Endothelial cell of umbilical vein (primary cell): ENCODE measurements around the gene MCTP1. TPM values are rescaled to one million over a fixed set of nuclear protein-coding genes. Genes with fewer than 3 reads are reported as not detected.

Experiments used
- BruUV-seq: library from RNA; stranded (reverse); fragments of 400-500 nt; replicated peaks from 2 replicates; lab custom pipeline; 2021; lab: Mats Ljungman, UMichigan
- CTCF ChIA-PET: fragments of 300-600, 350-600 bp; sonication (Branson Sonifier 250); formaldehyde crosslinking; loops from one replicate; lab custom pipeline; 2021; ENCODE audit warnings: antibody characterized with exemption, inconsistent platforms; lab: Charles Lee
- POLR2A ChIA-PET: fragments of 300-600, 350-600 bp; sonication (Branson Sonifier 250); formaldehyde crosslinking; loops from one replicate; lab custom pipeline; 2021; ENCODE audit warnings: antibody characterized with exemption, inconsistent platforms; lab: Charles Lee
- DNase-seq: peaks from one replicate; pipeline ENCODE4 v3.0.0-alpha.2; 2011; ENCODE audit warnings: low read depth, low spot score
- FAIRE-seq: peaks from 2 replicates; lab custom pipeline; 2011; peaks lifted over from hg19 to GRCh38; lab: Jason Lieb, UNC
- H2AFZ ChIP-seq: 2 replicates; pipeline ENCODE4 v1.6.0; 2012; ENCODE audit warnings: low read depth, low read length, control low read depth, inconsistent platforms
- H3K27ac ChIP-seq: 2 replicates; pipeline ENCODE4 v1.5.1; 2011; ENCODE audit warnings: low read depth, mild to moderate bottlenecking, control low read depth, low read length, moderate library complexity; ENCODE audit not compliant: insufficient read depth
- H3K27me3 ChIP-seq, 2 experiments: 2 replicates each; pipeline versions ENCODE4 v1.6.0 to v1.6.1; 2011; ENCODE audit warnings: low read length in 2 of 2, mixed read lengths in 1 of 2; ENCODE audit not compliant: control insufficient read depth in 2 of 2, insufficient read depth in 2 of 2
- H3K36me3 ChIP-seq, 2 experiments: 2 replicates in 1 of 2; 3 replicates in 1 of 2; pipeline ENCODE4 v1.5.1; 2011; ENCODE audit warnings: low read length in 2 of 2, mild to moderate bottlenecking in 1 of 2, moderate library complexity in 1 of 2; ENCODE audit not compliant: control insufficient read depth in 2 of 2, insufficient read depth in 2 of 2; ENCODE audit errors: extremely low read depth in 1 of 2
- H3K4me1 ChIP-seq: 3 replicates; pipeline ENCODE4 v1.5.1; 2011; ENCODE audit warnings: mild to moderate bottlenecking, low read length; ENCODE audit not compliant: control insufficient read depth, insufficient read depth; ENCODE audit errors: extremely low read depth
- H3K4me2 ChIP-seq: 2 replicates; pipeline ENCODE4 v1.6.1; 2011; ENCODE audit warnings: low read length, control low read depth, mixed read lengths; ENCODE audit not compliant: insufficient read depth
- H3K4me3 ChIP-seq, 3 experiments: fragments of 200-600 bp in 1 of 3; sonication (generic), shearing (Covaris generic) in 1 of 3; replicated peaks in 1 of 3; 2 replicates each; pipeline ENCODE4 v1.5.1; 2011 to 2016; ENCODE audit warnings: control low read depth in 3 of 3, low read length in 3 of 3, mild to moderate bottlenecking in 2 of 3, inconsistent platforms in 1 of 3, low read depth in 1 of 3, moderate library complexity in 1 of 3; ENCODE audit not compliant: insufficient read depth in 1 of 3
- H3K79me2 ChIP-seq: 2 replicates; pipeline ENCODE4 v1.6.0; 2012; ENCODE audit warnings: low read length, inconsistent platforms; ENCODE audit not compliant: control insufficient read depth, insufficient read depth
- H3K9ac ChIP-seq: replicated peaks from 2 replicates; pipeline ENCODE3; 2011; ENCODE audit warnings: low read length, control low read depth; ENCODE audit not compliant: insufficient read depth; ENCODE audit errors: extremely low read depth
- H3K9me1 ChIP-seq: replicated peaks from 3 replicates; pipeline ENCODE4 v1.6.0; 2011; ENCODE audit warnings: mild to moderate bottlenecking, low read length; ENCODE audit not compliant: control insufficient read depth, insufficient read depth; ENCODE audit errors: extremely low read depth
- H3K9me3 ChIP-seq: replicated peaks from 2 replicates; pipeline ENCODE4 v1.5.1; 2012; ENCODE audit warnings: low read length, inconsistent platforms; ENCODE audit not compliant: control insufficient read depth, insufficient read depth
- H4K20me1 ChIP-seq: replicated peaks from 2 replicates; pipeline ENCODE3; 2011; ENCODE audit warnings: mild to moderate bottlenecking, low read length; ENCODE audit not compliant: control insufficient read depth, insufficient read depth; ENCODE audit errors: extremely low read depth
- EZH2 ChIP-seq: IDR thresholded peaks from 2 replicates; pipeline ENCODE4 v1.6.1; 2012; ENCODE audit warnings: borderline replicate concordance, low read depth, mild to moderate bottlenecking, moderate library complexity, low read length, inconsistent platforms; ENCODE audit not compliant: severe bottlenecking
- FOS ChIP-seq: IDR thresholded peaks from 2 replicates; pipeline ENCODE4 v1.6.1; 2011; ENCODE audit warnings: mild to moderate bottlenecking, low read length, moderate library complexity, borderline replicate concordance; ENCODE audit not compliant: insufficient read depth
- GATA2 ChIP-seq: IDR thresholded peaks from 2 replicates; pipeline ENCODE4 v1.7.0; 2011; ENCODE audit warnings: low read depth, mild to moderate bottlenecking, moderate library complexity, mixed read lengths, low read length; ENCODE audit not compliant: insufficient read length, insufficient read depth
- JUN ChIP-seq: IDR thresholded peaks from 2 replicates; pipeline ENCODE4 v1.6.1; 2011; ENCODE audit warnings: borderline replicate concordance, low read depth; ENCODE audit not compliant: insufficient read length, insufficient read depth
- MYC ChIP-seq: IDR thresholded peaks from one replicate; pipeline ENCODE4 v1.6.1; 2011; ENCODE audit warnings: mild to moderate bottlenecking, low read depth, low read length
- POLR2A ChIP-seq: IDR thresholded peaks from 2 replicates; pipeline ENCODE4 v1.6.1; 2012; ENCODE audit warnings: low read depth, mild to moderate bottlenecking, control low read depth, low read length
- POLR2AphosphoS5 ChIP-seq: IDR thresholded peaks from 2 replicates; pipeline ENCODE4 v1.6.1; 2012; ENCODE audit warnings: low read depth, mild to moderate bottlenecking, control low read depth, low read length, moderate library complexity; ENCODE audit not compliant: insufficient read depth
- dilution Hi-C: fragments of 300-500 bp; cut with MboI; formaldehyde crosslinking; loops from one replicate; pipeline ENCODE4 v1.15.0; 2019; ENCODE audit warnings: low sequenced_read_pairs; ENCODE audit not compliant: extremely low pct_ligation_motif_present
- intact Hi-C: fragments of 100-400 bp; cut with micrococcal nuclease; formaldehyde crosslinking; loops from one replicate; pipeline ENCODE4 v1.10.0; 2022
- polyA plus RNA-seq, 4 experiments: library from polyadenylated mRNA; depleted of rRNA in 3 of 4; stranded (reverse) in 3 of 4; unstranded in 1 of 4; fragments of >200 nt; gene quantifications; 2 replicates each; pipeline versions ENCODE4 v1.2.1 to v1.2.3, GENCODE V29; 2011 to 2012; ENCODE audit warnings: missing spikeins in 1 of 4
- total RNA-seq: library from RNA; stranded (reverse); gene quantifications from 2 replicates; pipeline ENCODE4 v1.2.3, GENCODE V29; 2021
- TF ChIP-seq, protein P1 (sequence below): IDR thresholded peaks from 2 replicates; pipeline ENCODE4 v1.6.1; 2011; ENCODE audit not compliant: insufficient read depth, insufficient read length
- TF ChIP-seq, protein P2 (sequence below), 2 donors: IDR thresholded peaks; 1 replicate in 1 of 2; 2 replicates in 1 of 2; pipeline ENCODE4 v1.5.1; 2011; ENCODE audit warnings: low read length in 2 of 2, mild to moderate bottlenecking in 2 of 2, moderate library complexity in 2 of 2, control low read depth in 1 of 2, inconsistent platforms in 1 of 2, low read depth in 1 of 2; ENCODE audit not compliant: insufficient read depth in 1 of 2; ENCODE audit errors: extremely low read depth in 1 of 2

The MCTP1 gene
- total and polyA plus RNA-seq, 2 donors (not counting 3 experiments of a cell fraction or from before 2014, with no cell fraction given): 79.3 to 203 TPM

DNA sequence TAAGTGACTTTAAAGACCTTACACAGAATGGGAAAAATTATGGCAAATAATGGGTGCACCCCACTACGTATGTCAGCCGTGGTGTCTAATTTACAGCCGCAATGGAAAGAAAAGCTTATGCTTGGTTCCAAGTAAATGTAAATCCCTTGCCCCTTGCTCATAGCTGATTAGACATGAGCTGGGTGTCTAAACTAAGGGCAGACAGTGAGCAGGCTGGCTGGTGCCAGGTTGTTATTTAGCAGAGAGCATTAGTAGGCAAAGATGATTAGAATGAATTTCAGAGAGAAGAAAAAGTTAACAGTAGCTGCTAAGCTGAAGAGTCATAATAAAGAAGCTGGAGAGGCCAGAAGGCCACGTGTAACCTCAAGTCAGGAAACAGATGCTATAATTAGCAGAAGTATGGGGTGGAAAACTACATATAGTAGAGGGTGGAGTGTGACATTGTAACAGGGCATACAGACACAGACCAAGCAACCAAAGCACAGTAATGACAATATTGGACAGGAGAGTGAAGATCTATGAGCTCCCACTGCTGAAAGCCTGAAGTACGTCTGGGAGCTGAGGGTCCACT, 257.7 kb downstream of the MCTP1 start:
- no peak for FAIRE-seq
- DNase-seq: peak; percentile 44
- intact Hi-C loops: loop anchor here (1.0 kb wide), 1 partner anchor 528 kb away; the partner anchor contains the start of gene ARSK
- no peak for TF ChIP-seq GATA2
- peak; percentile 30 for TF ChIP-seq POLR2AphosphoS5
- TF ChIP-seq, protein P1, sequence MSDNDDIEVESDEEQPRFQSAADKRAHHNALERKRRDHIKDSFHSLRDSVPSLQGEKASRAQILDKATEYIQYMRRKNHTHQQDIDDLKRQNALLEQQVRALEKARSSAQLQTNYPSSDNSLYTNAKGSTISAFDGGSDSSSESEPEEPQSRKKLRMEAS: no peak
- no peak for TF ChIP-seq EZH2
- no peak for TF ChIP-seq JUN
- no peak overlapping the region for H3K9ac ChIP-seq
- no TSS peak for BruUV-seq
- H3K27ac ChIP-seq: no peak overlapping the region
- H3K4me1 ChIP-seq: peaks cover 33% of the 10 kb centered on the region
- no peaks in the 10 kb centered on the region for H3K9me1 ChIP-seq
- H3K36me3 ChIP-seq: no peaks in the 10 kb centered on the region
- no peak overlapping the region for H3K4me2 ChIP-seq
- POLR2A ChIA-PET: no interaction called here
- peaks cover 71% of the 10 kb centered on the region for H3K79me2 ChIP-seq
- CTCF ChIA-PET: interaction anchor here (0.8 to 2.7 kb wide), 4 partner anchors 58 to 202 kb away, joined by 3 to 8 read pairs (median 4); no protein-coding TSS in a partner anchor
- H3K27me3 ChIP-seq: no peaks in the 10 kb centered on the region
- H3K4me3 ChIP-seq: no peak overlapping the region
- peaks cover 15% of the 10 kb centered on the region for H4K20me1 ChIP-seq
- no peak overlapping the region for H2AFZ ChIP-seq
- dilution Hi-C loops: no loop called here
- no peaks in the 10 kb centered on the region for H3K9me3 ChIP-seq

DNA sequence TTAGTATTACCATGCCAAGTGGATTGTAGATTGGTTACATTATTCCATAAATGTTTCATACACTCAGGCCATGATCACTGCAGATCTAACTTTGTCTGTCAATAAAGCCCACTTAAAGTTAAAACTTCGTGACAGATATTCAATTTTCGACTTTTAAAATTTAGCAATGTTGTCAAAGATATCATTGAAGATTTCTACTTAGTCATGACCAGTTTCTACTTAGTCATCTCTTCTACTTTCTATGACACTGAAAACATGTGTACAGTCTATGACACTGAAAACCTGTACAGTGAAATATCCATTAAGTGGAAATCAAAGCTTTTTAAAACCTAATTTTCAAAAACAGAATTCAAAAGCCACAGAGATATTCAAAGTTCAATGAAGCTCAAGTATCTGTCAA, 258.2 kb downstream of the MCTP1 start:
- POLR2A ChIA-PET: no interaction called here

More for the DNA sequence above, 258.2 kb downstream of the MCTP1 start:
- Histone ChIP-seq H3K9me1 (no peaks in the 10 kb centered on the region), H3K27me3 (no peaks in the 10 kb centered on the region), H3K36me3 (no peaks in the 10 kb centered on the region), H3K9ac (no peak overlapping the region), H2AFZ (no peak overlapping the region), H3K79me2 (peaks cover 69% of the 10 kb centered on the region), H3K4me2 (no peak overlapping the region), H3K4me3 (no peak overlapping the region), H3K27ac (no peak overlapping the region), H3K9me3 (no peaks in the 10 kb centered on the region), H3K4me1 (peaks cover 28% of the 10 kb centered on the region), H4K20me1 (peaks cover 15% of the 10 kb centered on the region)
- dilution Hi-C loops: no loop called here
- intact Hi-C loops: loop anchor here (1.0 kb wide), 1 partner anchor 529 kb away; the partner anchor contains the start of gene ARSK
- CTCF ChIA-PET: interaction anchor here (1.8 to 2.7 kb wide), 2 partner anchors 57 to 151 kb away, joined by 5 to 8 read pairs; no protein-coding TSS in a partner anchor
- no peak for TF ChIP-seq JUN
- TF ChIP-seq GATA2: no peak
- no peak for TF ChIP-seq POLR2AphosphoS5
- TF ChIP-seq, protein P1: no peak
- no peak for TF ChIP-seq POLR2A
- TF ChIP-seq FOS: no peak
- TF ChIP-seq MYC: no peak
- TF ChIP-seq, protein P2, sequence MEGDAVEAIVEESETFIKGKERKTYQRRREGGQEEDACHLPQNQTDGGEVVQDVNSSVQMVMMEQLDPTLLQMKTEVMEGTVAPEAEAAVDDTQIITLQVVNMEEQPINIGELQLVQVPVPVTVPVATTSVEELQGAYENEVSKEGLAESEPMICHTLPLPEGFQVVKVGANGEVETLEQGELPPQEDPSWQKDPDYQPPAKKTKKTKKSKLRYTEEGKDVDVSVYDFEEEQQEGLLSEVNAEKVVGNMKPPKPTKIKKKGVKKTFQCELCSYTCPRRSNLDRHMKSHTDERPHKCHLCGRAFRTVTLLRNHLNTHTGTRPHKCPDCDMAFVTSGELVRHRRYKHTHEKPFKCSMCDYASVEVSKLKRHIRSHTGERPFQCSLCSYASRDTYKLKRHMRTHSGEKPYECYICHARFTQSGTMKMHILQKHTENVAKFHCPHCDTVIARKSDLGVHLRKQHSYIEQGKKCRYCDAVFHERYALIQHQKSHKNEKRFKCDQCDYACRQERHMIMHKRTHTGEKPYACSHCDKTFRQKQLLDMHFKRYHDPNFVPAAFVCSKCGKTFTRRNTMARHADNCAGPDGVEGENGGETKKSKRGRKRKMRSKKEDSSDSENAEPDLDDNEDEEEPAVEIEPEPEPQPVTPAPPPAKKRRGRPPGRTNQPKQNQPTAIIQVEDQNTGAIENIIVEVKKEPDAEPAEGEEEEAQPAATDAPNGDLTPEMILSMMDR (IDR thresholded peaks at IDR 0.05; ENCODE audit: extremely low read depth in 1 of 2, insufficient read depth in 1 of 2, low read depth in 1 of 2, low read length in 2 of 2): no peak
- no peak for TF ChIP-seq EZH2
- DNase-seq (no peak), FAIRE-seq (no peak)
- BruUV-seq: no TSS peak
